Epithelial cell of esophagus (primary cell): Measurements from ENCODE around the gene HES3.

Experiments used
- DNase-seq: peaks from one replicate; pipeline ENCODE4 v3.0.0; 2010; ENCODE audit warnings: low read depth
- H3K4me3 ChIP-seq: 2 replicates; pipeline ENCODE4 v1.5.1; 2011; ENCODE audit warnings: mild to moderate bottlenecking, low read length, control low read depth
- TF ChIP-seq, protein P1 (sequence below): IDR thresholded peaks from 2 replicates; pipeline ENCODE4 v1.5.1; 2011; ENCODE audit warnings: low read depth, mild to moderate bottlenecking, low read length, control low read depth, inconsistent platforms; ENCODE audit not compliant: insufficient read depth; ENCODE audit errors: missing control alignments

Gene HES3

DNA sequence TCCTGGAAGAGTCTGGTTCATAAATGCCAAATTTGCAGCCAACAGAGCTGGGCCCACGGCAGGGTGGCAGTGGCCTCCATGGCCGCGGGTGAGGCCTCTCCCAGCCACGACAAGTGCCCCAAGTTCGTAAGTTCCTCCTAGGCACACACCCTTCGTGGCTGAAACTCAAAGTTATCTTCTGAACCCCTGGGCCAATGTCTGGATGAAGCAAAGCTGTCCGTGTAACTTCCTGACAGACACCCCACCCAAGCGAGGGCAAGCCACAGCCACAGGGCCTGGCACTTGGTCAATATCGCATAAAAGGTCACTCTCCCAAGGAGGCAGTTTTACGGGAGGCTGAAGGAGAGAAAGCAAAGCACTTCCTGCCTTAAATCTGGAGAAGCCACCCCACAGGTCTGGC, 44.7 kb downstream of the HES3 start:
- no peak overlapping the region for H3K4me3 ChIP-seq
- TF ChIP-seq, protein P1, sequence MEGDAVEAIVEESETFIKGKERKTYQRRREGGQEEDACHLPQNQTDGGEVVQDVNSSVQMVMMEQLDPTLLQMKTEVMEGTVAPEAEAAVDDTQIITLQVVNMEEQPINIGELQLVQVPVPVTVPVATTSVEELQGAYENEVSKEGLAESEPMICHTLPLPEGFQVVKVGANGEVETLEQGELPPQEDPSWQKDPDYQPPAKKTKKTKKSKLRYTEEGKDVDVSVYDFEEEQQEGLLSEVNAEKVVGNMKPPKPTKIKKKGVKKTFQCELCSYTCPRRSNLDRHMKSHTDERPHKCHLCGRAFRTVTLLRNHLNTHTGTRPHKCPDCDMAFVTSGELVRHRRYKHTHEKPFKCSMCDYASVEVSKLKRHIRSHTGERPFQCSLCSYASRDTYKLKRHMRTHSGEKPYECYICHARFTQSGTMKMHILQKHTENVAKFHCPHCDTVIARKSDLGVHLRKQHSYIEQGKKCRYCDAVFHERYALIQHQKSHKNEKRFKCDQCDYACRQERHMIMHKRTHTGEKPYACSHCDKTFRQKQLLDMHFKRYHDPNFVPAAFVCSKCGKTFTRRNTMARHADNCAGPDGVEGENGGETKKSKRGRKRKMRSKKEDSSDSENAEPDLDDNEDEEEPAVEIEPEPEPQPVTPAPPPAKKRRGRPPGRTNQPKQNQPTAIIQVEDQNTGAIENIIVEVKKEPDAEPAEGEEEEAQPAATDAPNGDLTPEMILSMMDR = no peak

DNA sequence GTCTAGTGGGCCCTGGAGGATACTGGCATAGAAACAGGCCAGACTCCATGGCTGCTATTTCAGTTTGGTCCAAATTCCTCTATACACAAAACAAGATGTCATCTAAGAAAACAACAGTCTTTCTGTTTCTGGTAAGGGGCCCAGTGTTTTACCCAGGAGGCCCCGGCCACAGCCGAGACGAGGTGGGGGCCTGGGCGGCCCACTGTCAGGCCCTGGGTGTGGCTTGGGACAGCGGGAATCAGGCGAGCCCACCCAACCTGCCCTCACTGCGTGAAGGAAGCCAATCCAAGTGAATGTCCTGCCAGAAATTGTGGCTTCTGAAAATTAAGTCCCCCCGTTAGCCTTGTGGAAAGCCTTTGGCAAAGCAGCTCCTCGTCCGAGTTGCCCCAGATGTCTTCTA, 48.1 kb downstream of the HES3 start:
- TF ChIP-seq, protein P1 = no peak
- no peak for DNase-seq
- no peak overlapping the region for H3K4me3 ChIP-seq

More for the DNA sequence above, 44.7 kb downstream of the HES3 start:
- DNase-seq = no peak

DNA sequence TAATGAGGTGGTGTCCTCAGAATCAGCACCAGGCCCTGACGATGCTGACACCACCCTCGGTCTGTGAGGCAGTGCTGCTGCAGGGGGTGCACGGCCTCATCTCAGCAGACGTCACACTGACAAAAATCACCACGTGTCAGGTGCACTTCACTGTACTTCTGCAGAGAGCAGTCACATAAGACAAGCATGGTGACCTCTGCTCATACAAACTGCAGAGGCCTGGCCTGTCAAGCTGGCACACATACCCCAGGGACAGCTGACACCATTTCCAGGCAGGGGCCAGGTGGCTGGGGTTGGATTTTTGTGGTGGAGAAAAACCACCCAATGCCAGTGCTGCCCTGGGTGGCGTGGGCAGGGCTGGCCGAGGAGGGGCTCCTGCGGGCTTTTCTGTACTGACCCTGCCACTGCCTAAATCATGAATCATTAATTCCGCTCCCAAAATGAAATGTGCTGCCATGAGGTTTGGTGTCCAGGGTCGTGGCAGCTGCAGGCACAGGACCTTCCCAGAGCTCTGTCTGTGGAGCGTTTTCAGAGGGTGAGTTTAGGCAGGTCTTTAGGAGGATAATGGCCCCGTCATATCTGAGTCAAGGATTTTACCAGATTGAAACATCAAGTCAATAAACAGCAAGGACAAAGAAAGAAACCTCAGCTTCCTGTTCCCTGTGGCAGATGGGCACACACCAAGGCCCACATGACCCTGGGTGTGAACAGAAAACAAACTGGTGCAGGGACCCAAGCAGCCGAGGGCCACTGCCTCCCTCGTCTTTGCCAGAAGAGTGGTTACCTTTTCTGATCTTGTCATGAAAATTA, 50.3 kb downstream of the HES3 start:
- DNase-seq = peak; percentile 73
- TF ChIP-seq, protein P1 = no peak

DNA sequence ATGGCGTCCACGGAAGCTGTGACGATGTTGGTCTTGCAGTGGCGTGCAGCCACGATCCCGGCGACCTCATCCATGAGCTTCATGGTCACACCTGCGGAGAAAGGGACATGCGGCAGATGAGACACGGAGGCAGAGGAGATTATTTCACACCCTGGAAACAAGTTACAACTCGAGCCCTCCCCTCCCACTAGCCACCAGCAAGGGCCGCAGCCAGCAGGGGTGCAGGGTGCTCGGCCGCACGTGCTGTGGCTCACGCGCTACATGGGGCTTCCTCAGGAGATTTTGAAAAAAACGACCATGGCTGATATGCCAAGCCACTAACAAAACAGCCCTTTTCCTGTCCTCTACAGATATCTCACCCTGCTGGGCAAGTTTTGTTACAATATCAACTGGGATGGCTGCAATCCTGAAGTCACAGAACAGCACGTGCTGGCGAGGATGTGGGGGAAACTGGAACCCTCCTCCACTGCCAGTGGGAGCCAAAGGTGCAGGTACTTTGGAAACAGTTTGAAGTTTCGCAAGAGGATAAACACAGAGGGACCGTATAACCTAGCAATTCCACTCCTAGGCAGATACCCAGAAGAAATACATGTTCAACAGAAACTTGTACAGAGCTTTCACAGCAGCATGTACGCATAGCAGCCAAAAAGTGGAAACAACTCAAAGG, 51.0 kb downstream of the HES3 start:
- DNase-seq = peak; percentile 50
- TF ChIP-seq, protein P1 = no peak
- H3K4me3 ChIP-seq = no peak overlapping the region

More for the DNA sequence above, 50.3 kb downstream of the HES3 start:
- H3K4me3 ChIP-seq = no peak overlapping the region
